Amygdala (tissue), 56 donors: ENCODE data around the gene OR6V1.
"Not testable (repeated sequence)": the region's sequence is repeated elsewhere in the genome, so short reads cannot be mapped to it uniquely, and the experiment has no call there.

Experiments used
- DNase-seq, 56 donors: peaks; one replicate each; lab custom pipeline; 2025; lab: John Stamatoyannopoulos, UW

Gene OR6V1

DNA sequence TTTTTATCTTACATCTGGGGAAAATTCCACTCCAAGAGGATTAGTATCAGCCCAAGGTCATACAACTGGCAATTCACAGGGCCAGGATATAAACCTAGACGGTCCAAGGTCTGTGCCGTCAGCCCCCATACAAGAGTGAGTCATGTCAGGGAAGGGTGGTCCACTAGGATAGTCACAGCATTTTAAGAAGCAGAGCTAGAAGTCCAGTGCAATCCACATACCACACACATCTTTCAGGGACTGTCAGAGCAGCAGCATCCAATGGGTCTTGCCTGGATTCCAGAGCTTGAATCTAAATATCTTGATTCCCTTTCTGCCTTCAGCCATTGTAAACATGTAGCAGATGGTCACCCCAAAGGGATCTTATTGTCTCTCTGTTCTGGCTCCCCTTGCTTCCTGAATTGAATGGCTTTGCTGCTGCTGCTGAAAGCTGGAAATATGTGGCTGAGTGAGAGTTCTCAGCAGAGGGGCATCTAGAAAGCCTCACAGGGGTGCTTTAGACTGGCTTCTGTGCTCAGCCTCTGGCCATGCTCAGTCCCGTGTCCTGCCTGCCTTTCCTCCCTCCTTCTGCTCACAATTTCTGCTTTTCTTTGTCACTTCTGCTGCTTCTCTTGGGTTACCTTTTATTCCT, 9.9 kb upstream of the OR6V1 start:
- peak in 1 of 56 donors; percentile 2 for DNase-seq

DNA sequence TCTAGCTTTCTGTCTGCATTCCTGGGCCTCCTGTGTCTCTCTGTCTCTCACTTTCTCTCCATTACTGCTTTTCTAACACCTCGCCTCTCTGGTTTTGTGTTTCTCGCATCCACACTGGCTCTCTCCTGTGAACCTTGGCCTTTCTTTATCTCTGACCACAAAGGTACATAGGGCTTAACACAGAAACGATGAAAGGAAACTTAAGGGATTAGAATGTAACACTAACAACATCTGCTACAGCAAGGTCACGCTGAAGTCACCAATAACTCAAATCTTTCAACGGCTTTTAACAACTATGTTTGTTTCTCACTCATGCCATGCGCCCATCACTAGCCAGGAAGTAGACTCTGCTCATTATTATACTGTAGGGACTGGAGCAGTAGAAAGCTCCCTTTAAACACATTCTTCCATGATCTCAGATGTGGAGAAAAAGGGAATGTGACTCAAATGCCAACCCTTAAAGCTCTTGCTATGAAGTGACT, 9.3 kb upstream of the OR6V1 start:
- DNase-seq, result no peak

DNA sequence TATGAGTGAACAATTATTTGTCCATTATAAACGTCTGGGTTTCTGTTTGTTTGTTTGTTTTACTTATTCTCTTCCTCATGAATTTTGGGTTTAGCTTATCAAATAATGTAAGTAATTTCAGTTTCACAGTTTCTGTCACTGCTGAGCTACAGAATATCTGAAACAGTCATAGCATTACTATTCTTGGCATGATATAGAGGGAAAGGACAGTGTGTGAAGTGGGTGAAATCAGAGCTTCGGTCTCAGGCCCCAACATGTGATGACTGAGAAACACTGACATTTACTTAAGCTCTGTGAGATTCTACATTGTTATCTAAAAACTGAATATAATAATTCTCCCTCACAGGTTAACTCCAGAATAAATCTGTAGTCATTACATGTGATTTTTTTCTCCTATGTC, 8.8 kb upstream of the OR6V1 start:
- no peak for DNase-seq

DNA sequence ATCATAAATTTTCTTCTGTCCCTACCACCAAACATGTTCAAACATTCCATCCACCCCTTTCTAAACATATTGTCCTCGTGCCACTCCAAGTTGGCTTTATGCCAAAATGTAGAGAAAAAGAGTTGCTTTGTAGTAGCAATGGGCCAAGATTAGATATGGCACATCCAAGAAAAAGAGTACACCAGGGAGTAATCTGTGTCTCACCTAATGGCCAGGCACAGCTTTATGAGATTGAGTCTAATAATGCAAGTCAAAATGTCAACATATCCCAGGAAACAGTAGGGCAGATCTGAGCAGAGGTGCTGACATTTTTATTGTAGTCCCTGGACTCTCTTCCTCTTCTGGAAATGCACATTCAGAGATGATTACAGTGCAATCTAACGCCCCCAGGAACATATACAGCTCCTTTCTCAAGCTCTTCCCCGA, 5.7 kb upstream of the OR6V1 start:
- DNase-seq, result no peak

DNA sequence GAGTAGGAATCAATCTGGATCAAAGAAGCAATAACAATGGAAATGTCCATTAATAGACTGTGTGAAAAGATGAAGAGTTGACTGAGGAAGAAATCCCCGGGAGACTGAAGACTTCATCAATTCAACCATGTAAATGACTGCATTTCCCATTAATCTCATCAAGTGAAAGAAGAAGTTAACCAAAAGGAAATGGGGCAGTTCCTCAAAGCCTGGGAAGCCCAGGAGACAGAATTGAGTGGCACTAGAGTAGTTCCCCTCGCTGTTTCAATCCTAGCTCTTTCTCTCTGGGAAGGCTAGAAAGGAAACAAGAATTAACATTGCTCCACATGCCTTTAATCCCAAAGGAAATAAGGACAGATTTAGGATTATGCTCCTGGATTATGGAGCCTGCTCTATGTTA, 4.8 kb upstream of the OR6V1 start:
- no peak for DNase-seq

DNA sequence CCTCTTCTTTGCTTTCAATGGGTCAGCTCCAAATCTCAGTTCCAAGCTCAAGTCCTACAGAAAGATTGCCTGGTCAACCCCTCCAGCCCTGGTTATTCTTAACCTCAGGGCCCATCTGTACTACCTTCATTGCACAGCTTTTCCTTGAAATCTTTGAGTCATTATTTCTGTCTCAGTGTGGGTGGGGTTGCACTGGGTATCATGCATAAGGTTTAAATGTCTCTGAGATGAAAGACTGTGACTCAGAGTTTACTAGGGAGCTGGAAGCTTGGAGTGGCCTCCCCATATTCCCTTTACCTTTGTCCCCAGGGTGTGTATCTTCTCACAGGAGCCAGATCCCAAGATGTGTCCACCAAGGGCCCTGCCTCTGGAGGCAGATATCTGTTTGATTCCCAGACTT, 3.3 kb upstream of the OR6V1 start:
- DNase-seq, result no peak

DNA sequence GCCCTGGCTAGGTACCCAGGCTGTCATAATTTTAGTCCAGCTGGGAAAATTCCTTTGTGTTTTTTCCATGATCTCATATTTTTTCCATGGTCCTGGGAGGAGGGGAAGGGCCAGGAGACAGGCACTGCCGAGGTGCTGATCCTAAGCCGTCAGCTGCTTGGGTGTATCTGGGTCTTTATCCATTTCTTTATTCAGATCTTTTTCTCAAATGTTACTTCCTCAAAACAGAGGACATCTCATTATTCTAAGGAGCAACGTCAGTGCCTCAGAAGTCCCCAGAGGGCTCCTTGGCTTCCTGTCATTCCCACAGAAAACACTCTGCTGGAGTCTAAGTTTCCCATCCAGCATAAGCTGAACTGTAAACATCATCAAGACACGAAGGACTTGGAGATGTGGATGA, 2.8 kb upstream of the OR6V1 start:
- no peak for DNase-seq

DNA sequence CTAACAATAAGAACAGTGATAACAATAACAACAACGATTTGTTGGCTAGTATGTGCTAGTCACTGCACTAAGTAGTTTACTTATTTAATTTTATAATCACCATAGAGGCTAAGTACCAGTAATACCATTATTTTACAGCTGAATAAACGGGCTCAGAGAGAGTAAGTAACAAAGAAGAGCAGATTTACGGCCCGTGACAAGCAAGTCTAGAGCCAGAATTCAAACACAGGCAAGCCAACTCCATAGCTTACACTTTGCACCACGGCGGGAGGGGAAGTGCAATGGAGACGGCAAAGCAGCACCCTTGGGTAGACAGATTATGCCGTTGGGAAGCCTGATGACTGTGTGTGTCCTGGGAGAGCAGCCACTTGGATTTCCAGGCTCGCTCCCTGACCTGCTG, 1.2 kb upstream of the OR6V1 start:
- DNase-seq, result no peak

DNA sequence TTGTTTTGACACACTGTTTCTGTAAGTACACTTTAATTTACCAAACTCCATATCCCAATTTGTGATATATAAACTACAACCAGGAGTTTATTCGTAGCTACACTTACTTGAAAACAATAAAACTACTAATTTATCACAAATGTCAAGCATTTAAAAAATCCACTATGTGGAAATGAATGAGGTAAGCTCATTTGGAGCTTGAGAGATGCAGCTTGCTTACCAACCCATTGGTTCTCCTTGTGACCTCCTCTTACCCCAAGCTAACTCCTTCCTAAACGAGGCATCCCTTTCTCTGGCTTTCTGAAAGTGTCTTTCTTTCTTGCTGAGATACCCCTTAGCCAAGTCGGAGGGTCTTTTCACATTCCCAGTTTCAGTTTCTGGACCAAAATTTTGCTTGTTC, 2.5 kb downstream of the OR6V1 start:
- DNase-seq, result no peak

DNA sequence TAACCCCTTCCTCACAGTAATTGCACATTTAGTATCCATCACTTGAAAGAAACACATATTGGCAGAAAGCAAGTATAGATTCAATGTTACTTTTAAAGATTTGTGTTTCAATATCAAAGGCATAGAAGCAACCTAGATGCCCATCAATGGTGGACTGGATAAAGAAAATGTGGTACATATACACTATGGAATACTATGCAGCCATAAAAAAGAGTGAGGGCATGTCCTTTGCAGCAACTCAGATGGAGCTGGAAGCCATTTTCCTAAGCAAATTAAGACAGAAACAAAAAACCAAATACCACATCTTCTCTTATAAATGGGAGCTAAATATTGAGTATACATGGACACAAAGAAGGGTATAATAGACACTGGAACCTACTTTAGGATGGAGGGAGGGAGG, 3.6 kb downstream of the OR6V1 start:
- no peak for DNase-seq

DNA sequence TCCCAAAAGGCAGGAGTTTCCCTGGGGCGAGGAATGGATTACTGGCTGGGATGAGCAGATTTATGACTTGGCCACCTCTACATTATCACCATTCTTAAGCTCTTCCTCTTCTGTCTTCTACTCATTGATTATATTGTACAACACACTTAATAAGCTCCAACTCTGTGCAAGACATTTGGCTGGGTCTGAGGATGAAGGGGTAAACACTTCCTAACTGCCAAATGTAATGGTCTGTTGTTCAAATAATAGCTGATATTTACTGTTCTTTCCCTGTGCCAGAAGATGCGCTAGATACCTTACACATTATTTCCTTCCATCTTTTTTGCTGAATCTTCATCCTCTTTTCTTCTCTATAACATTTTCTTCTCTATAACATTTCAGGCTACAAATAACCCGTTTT, 11.6 kb downstream of the OR6V1 start:
- DNase-seq, result no peak

DNA sequence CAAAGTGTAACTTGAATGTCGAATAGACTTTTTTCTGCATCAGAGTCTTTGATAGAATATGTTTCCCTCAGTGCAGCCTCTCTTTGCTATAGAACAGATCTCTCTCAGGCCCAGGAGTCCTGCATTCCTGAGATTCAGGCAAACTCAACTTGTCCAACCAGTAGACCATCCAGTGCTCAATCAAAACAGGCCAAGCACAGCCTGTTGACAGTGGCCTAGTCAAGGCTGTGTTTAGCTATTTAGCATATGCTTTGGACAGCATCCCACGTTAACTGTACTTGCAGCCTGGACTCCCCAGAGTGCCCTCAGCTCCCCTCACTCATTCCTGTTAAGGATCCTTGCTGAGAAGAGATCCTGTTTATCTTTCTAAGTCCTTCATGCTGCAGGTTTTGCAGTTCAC, 16.3 kb downstream of the OR6V1 start:
- DNase-seq, result no peak

DNA sequence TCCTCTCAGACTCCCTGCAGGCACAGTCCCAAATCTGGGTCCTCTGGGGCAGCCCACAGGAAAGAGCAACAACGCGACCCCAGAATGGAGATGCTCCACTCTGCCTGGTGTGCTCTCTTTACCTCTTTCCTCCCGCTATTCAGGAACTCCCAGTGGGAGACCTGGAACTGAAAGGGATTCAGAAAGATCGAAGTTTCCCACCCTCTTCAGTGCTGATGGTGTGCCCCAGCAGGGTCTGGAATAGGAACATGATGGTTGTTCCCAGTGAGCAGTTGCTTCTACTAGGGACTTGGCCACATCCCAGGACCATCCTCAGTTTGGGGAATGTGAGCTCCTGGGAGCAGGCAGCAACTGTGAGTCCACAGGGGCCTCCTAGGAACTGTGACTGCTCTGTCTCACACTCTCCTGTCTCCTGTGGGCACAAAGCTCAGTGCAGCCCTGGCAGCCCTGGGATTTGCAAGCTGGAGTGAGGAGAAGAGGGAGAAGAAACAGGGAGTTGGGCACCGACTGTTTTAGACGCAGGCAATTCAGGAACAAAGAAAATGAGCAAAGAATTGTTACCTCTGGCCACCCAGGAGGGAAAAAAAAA, 17.9 kb downstream of the OR6V1 start:
- DNase-seq, result no peak

DNA sequence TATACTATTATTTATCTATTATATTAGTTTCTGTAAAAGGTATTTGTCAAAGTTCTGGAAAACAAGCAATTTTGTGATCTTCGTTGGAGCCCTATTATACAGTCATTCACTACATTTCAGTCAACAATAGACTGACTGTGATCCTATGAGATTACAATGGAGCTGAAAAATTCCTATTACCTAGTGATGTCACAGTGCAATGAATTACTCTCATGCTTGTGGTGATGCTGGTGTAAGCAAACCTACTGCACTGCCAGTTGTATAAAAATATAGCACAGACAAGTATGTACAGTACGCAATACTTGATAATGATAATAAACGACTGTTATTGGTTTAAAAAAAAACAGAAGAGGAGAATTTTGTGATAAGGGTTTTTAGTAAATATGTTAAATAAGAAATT, 21.4 kb downstream of the OR6V1 start:
- no peak for DNase-seq

DNA sequence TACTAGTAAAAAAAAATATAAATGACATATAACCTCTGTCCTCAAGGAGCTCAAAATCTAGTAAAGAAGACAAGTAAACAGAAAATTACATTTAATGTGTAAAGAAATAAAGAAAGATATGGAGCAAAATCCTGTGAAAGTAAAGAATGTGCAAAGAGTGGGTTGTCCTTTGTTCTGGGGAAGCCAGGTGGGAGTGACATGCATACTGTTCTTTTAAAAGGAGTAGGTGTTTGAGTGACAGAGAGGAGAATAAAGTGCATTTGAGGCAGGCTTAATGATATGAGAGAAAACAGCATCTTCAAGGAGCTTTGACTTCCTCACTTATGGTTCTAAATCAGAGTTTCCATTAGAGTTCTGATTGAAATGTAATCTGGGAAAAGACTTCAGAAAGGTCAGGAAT, 22.0 kb downstream of the OR6V1 start:
- no peak for DNase-seq

DNA sequence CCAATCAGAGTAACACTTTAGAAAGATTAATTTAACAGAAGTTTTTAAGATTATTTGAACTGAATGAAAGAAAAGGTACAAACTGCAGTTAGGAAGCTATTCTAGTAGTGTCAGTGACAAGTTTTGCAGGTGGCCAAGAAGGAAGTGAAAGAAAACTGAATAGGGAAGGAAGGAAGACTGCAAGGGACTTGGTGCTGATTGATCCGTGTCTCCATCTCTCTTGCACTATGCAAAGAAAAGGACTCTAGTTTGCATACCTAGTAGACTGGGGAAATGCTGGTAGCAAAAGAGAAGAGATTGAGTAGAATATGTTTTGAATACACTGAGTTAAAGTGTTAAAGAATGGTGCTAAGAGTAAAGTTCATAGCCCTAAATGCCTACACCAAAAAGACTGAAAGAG, 33.0 kb downstream of the OR6V1 start:
- DNase-seq, result no peak

DNA sequence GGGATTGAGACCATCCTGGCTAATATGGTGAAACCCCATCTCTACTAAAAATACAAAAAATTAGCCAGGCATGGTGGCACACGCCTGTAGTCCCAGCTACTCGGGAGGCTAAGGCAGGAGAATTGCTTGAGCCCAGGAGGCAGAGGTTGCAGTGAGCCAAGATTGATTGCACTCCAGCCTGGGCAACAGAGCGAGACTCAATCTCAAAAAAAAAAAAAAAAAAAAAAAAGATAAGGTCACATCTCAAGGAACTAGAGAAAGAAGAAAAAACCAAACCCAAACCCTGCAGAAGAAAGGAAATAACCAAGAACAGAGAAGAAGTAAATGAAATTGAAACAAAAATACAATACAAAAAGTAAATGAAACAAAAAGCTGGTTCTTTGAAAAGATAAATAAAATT, 33.5 kb downstream of the OR6V1 start:
- DNase-seq, result not testable (repeated sequence)

DNA sequence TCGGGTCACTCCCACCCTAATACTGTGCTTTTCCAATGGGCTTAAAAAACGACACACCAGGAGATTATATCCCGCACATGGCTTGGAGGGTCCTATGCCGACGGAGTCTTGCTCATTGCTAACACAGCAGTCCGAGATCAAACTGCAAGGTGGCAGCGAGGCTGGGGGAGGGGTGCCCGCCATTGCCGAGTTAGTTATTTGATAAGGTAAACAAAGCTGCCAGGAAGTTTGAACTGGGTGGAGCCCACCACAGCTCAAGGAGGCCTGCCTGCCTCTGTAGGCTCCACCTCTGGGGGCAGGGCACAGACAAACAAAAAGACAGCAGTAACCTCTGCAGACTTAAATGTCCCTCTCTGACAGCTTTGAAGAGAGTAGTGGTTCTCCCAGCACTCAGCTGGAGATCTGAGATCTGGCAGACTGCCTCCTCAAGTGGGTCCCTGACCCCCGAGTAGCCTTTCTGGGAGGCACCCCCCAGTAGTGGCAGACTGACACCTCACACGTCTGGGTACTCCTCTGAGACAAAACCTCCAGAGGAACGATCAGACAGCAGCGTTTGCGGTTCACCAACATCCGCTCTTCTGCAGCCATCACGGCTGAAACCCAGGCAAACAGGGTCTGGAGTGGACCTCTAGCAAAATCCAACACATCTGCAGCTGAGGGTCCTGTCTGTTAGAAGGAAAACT, 36.5 kb downstream of the OR6V1 start:
- not testable (repeated sequence) for DNase-seq

DNA sequence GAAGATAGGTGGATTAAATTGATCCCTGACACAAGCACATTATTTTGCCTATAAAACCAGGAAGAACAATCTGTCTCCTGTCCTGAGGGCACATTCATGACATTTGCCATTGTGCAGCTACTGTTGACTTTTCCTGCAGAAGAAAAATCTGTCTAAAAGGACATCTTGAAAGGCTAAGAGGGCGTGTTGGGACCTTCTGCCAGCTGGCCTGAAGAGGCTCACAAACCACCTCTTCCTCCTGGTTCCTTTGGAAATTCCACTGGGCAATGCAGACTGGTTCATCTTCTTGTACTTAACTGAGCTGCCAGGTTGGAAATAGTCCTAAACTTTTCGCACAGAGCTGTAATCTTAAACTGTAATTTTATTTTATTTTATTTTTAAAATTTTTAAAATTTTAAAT, 44.0 kb downstream of the OR6V1 start:
- DNase-seq, result no peak

DNA sequence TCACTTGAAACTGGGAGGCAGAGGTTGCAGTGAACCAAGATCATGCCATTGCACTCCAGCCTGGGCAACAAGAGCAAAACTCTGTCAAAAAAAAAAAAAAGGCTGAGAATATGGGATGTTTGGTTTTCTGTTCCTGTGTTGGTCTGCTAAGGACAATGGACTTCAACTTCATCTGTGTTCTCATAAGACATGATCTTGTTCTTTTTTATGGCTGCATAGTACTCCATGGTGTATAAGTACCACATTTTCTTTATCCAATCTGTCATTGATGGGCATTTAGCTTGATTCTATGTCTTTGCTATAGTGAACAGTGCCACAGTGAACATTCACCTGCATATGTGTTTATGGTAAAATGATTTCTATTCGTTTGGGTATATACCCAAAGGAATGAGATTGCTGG, 47.4 kb downstream of the OR6V1 start:
- not testable (repeated sequence) for DNase-seq
